Right lobe of liver (tissue), 4 donors: ENCODE results near the gene AREG.

Experiments used
- CTCF ChIP-seq, 4 donors: fragments of 200-600 bp in 3 of 4; fragments of 450-650 bp in 1 of 4; IDR thresholded peaks; one replicate each; pipeline versions ENCODE4 v1.5.1 to v1.8.0; 2016 to 2022; ENCODE audit warnings: antibody characterized with exemption in 4 of 4, mild to moderate bottlenecking in 2 of 4
- POLR2A ChIP-seq: fragments of 450-650 bp; IDR thresholded peaks from one replicate; pipeline ENCODE4 v1.6.1; 2017; ENCODE audit warnings: antibody characterized with exemption, mild to moderate bottlenecking
- donor health status: DM: no; HTN: no; CAD: no.
- donor health status: DM: no; HTN: no; CAD: no.
- donor health status: DM: no; HTN: yes; CAD: no.

GRCh38 chr4:74423104-74423503 is 21.8 kb upstream of the AREG start:
- TF ChIP-seq CTCF (IDR thresholded peaks at IDR 0.05) (no peak), POLR2A (no peak)
